GM12865 (cell line): ENCODE results near the gene TENM3.

ENCODE experiments used
- DNase-seq: peaks from one replicate; pipeline ENCODE4 v3.0.0; 2010; ENCODE audit warnings: low read depth
- H3K4me3 ChIP-seq: 2 replicates; pipeline ENCODE4 v1.5.1; 2011; ENCODE audit warnings: mild to moderate bottlenecking, low read depth, low read length, control low read depth
- TF ChIP-seq, protein P1 (sequence below): IDR thresholded peaks from 2 replicates; pipeline ENCODE4 v1.5.1; 2011; ENCODE audit warnings: low read length, control low read depth, low read depth, inconsistent platforms; ENCODE audit not compliant: insufficient read depth; ENCODE audit errors: missing control alignments

TENM3 gene

DNA sequence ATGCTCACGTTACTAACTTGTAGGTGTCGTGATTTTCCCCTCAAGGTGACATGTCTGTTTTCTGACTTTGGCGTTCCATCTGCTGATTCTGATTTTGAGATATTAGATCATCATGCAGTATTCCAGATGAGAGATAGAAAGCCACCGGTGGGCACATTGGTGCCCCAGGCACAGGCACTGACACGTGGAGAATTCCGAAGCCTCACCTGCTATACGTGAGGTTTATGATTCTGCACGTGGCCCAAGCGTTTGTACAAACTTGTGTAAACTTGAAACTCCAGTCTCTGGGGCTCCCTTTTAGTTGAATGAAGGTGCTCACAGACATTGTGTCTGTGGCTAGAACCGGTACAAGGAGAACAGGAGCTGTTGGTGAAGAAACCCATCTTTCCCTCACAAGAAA lies 81.1 kb downstream of the TENM3 start:
- TF ChIP-seq, protein P1, sequence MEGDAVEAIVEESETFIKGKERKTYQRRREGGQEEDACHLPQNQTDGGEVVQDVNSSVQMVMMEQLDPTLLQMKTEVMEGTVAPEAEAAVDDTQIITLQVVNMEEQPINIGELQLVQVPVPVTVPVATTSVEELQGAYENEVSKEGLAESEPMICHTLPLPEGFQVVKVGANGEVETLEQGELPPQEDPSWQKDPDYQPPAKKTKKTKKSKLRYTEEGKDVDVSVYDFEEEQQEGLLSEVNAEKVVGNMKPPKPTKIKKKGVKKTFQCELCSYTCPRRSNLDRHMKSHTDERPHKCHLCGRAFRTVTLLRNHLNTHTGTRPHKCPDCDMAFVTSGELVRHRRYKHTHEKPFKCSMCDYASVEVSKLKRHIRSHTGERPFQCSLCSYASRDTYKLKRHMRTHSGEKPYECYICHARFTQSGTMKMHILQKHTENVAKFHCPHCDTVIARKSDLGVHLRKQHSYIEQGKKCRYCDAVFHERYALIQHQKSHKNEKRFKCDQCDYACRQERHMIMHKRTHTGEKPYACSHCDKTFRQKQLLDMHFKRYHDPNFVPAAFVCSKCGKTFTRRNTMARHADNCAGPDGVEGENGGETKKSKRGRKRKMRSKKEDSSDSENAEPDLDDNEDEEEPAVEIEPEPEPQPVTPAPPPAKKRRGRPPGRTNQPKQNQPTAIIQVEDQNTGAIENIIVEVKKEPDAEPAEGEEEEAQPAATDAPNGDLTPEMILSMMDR: no peak
- no peak for DNase-seq
- H3K4me3 ChIP-seq: no peak overlapping the region

DNA sequence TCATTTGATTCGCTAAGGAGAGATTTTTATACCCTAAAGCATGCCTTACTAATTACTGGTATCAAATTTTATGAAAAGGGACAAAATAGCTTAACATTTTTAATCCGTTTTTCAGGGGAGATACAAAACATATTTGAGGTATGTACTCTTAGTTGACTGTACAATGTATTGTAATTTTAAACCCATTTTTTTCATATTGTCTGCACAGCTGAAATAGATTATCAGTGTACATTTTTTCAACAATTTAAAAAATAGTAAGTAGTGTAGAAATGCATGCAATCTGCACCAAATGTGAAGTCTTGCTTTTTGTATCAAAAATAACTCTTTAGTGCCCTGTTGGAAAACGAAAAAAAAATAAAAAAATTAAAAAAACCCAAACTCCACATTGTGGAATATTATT lies 82.2 kb downstream of the TENM3 start:
- TF ChIP-seq, protein P1: no peak
- DNase-seq: no peak
- H3K4me3 ChIP-seq: no peak overlapping the region

DNA sequence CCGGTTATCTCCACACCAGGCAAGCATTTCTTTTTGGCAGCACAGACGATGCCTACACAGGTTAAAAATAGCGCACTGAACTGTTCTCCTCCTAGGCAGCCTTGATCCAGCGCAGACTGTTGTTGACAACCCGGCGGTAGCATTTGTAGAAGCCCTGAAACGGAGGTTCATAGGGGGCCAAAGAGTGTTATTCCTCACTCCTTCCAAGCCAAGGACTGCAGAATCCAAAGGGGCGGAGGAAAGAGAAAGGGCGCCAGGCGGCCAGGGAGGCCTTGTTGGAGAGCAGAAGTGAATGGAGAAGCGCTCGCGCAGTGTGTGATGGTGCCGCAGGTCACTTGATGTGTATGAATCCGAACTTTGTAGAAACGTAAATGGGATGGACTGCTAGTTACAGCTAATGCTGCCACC lies 82.7 kb downstream of the TENM3 start:
- TF ChIP-seq, protein P1: no peak
- DNase-seq: no peak
- H3K4me3 ChIP-seq: no peak overlapping the region

DNA sequence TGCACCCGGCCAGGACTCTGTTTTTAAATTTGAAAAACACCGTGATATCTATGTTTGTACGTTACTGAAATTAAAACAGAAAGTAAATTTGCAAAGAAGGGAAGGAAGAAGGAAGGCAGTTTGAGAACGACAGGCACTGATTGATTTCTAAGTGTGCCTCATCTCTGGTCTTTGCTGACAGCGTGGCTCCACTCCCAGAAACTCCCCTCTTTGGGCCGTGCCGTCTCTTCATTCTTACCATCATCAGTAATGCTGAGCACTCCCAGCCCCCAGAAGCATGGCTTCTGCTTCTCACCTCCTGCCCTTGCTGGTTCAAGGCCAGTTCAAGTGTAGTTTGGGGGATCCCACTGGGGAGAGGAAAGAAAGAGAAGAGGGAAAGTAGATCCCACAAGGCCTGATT lies 85.3 kb downstream of the TENM3 start:
- DNase-seq: no peak
- no peak overlapping the region for H3K4me3 ChIP-seq
- TF ChIP-seq, protein P1: no peak

DNA sequence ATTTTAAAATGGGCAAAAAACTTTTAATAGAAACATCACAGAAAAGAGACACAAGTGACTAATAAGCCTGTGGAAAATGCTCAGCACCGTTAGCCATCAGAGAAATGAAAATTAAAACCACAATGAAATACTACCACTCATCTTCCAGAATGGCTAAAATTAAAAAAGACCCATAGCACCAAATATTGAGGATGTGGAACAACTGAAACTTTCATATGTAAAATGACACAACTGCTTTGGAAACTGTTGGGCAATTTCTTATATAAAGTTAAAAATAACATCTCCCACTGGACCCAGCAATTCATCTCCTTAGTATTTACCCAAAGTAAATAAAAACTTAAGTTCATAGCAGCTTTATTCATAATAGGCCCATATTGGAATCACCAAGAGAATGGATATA lies 94.2 kb downstream of the TENM3 start:
- TF ChIP-seq, protein P1: no peak
- no peak for DNase-seq
- no peak overlapping the region for H3K4me3 ChIP-seq

DNA sequence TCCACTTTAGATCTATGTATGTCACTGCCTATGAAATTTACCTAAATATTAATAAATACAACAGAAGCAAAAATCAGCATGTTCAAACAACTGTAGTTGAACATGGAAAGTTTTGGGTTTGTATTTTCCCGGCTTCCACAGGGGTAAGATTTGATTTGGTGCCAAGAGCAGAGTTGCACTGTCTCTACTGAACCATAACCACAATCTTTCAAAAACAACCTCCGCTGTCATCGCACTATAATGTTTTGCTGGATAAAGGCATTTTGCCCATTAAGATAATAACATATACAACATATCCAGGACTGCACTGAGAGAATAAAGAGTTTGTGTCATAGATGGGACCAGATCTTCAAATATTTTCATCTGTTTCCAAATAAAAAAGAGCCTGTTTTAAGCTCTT lies 94.9 kb downstream of the TENM3 start:
- no peak for DNase-seq
- H3K4me3 ChIP-seq: no peak overlapping the region
- TF ChIP-seq, protein P1: no peak

DNA sequence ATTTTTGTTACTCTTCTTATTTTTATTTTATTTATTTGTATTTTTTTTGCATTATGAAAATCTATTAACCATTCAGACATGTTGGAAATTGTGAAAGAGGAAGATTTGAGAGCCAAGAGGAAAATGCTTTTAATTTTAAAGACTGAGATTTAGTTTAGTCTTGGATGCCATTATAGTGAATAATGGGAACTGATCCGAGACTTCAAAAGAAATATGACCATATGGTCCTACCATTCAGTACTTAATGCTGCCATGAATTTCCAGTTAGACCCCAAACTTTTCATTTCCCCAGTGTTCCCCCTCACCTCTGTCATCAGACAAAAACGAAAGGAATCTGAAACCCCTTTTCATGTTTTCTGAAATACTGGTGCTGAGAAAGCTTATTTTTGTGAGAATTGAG lies 95.5 kb downstream of the TENM3 start:
- DNase-seq: no peak
- no peak overlapping the region for H3K4me3 ChIP-seq
- TF ChIP-seq, protein P1: no peak
